ENCODE measurements around the gene ZNF792. TPM values are rescaled to one million over a fixed set of nuclear protein-coding genes. Genes with fewer than 3 reads are reported as not detected.
A peak's percentile ranks its signal among the peaks of the same experiment; 100 is the strongest.
"Not testable (repeated sequence)": the region's sequence is repeated elsewhere in the genome, so short reads cannot be mapped to it uniquely, and the experiment has no call there.

Gene ZNF792
- total RNA-seq, 1 donor from 2014 or later: 4.2 TPM

DNA sequence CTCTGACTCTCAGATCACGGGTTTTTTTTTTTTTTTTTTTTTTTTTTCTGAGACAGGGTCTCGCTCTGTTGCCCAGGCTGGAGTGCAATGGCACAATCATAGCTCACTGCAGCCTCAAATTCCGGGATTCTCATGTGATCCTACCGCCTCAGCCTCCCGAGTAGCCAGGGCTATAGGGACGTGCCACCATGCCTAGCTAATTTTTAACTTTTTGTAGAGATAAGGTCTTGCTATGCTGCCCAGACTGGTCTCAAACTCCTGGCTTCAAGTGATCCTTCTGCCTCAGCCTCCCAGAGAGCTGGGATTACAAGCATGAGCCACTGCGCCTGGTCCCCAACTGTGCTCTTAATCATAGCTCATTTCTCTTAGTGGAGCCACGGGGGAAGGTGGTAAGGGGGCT lies 31.5 kb upstream of the ZNF792 start:
- TF ChIP-seq POLR2A (IDR thresholded peaks at IDR 0.05): no peak
- TF ChIP-seq POLR2AphosphoS5 (IDR thresholded peaks at IDR 0.05; ENCODE audit: insufficient read depth in 1 of 2, low read depth in 1 of 2): no peak
- TF ChIP-seq, protein P1, sequence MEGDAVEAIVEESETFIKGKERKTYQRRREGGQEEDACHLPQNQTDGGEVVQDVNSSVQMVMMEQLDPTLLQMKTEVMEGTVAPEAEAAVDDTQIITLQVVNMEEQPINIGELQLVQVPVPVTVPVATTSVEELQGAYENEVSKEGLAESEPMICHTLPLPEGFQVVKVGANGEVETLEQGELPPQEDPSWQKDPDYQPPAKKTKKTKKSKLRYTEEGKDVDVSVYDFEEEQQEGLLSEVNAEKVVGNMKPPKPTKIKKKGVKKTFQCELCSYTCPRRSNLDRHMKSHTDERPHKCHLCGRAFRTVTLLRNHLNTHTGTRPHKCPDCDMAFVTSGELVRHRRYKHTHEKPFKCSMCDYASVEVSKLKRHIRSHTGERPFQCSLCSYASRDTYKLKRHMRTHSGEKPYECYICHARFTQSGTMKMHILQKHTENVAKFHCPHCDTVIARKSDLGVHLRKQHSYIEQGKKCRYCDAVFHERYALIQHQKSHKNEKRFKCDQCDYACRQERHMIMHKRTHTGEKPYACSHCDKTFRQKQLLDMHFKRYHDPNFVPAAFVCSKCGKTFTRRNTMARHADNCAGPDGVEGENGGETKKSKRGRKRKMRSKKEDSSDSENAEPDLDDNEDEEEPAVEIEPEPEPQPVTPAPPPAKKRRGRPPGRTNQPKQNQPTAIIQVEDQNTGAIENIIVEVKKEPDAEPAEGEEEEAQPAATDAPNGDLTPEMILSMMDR (IDR thresholded peaks at IDR 0.05): no peak
- Histone ChIP-seq H3K27ac (no peak overlapping the region), H3K4me3 (no peak overlapping the region), H3K4me1 (peaks cover 20% of the 10 kb centered on the region), H3K27me3 (no peaks in the 10 kb centered on the region), H3K9me3 (no peaks in the 10 kb centered on the region), H3K36me3 (no peaks in the 10 kb centered on the region)
- no peak for DNase-seq (ENCODE audit: extremely low spot score in 2 of 2)
- intact Hi-C loops (cut with DNase I): no loop called here

DNA sequence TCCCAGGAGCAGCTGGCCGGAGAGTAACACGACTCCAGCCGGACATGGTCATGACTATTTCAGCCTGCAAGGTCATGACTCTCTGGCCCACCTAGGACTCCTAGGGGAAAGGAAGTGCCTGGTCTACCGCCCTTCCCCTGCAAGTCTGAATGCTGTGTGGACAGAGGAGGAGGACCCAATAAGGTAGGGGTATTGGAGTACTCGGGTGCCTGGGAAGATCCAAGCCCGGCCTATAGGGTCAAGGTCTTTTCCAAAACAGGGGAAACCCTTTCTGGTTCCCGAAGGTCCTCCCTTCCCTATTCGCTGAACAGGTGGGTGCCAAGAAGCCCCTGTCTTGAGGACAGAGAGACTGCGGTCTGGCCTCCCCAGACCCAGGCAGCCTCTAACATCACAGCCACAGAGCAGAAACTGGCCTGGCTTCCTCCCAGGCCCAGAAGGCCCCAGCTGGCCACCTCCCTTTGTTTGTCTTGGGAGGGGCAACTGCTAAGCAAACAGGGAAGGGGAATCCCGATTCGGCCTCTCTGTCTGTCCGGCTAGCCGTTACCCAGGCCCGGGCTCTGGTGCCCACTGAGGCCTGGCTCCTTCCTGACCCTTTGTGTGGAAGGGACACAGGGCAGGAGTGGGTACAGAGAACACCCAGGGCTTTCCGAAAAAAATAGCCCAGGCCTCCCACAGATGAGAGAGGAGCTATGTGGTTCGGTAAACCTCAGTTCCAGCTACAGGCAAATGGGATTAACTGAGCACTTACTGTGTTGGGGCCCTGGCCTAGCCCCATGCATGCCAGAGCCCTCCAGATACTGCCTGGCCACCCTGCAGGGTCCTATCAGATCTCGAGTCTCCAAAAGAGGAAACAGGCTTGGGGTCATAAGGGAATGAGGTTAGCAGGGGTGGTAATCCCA lies 30.9 kb upstream of the ZNF792 start:
- TF ChIP-seq, protein P1 (IDR thresholded peaks at IDR 0.05): no peak
- peak in 1 of 2 donors; percentile 6 for TF ChIP-seq POLR2AphosphoS5 (IDR thresholded peaks at IDR 0.05; ENCODE audit: insufficient read depth in 1 of 2, low read depth in 1 of 2)
- no peak for TF ChIP-seq POLR2A (IDR thresholded peaks at IDR 0.05)
- no peak for DNase-seq (ENCODE audit: extremely low spot score in 2 of 2)
- Histone ChIP-seq H3K36me3 (no peaks in the 10 kb centered on the region), H3K27me3 (no peaks in the 10 kb centered on the region), H3K4me1 (peaks cover 17% of the 10 kb centered on the region), H3K9me3 (no peaks in the 10 kb centered on the region), H3K27ac (peak overlapping the region; percentile 33), H3K4me3 (no peak overlapping the region)
- intact Hi-C loops (cut with DNase I): no loop called here

DNA sequence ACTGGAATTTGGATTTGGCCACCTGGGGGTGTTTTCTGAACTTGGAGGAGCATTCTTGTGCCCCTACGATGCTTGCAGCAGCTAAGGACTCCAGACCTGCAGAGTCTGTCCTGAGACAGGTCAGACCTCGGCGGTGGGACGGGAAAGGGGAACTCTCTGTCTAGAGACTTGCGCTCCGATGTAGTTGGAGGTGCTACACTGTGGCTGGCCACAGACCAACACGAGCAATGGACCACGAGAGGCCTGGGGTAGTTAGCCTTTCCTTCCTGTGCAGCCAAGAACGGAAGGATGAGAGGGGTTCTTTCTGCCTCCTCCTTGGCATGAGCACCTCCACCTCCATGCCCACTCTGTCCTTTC lies 30.2 kb upstream of the ZNF792 start:
- Histone ChIP-seq H3K9me3 (no peaks in the 10 kb centered on the region), H3K4me3 (no peak overlapping the region), H3K27me3 (no peaks in the 10 kb centered on the region), H3K4me1 (peaks cover 11% of the 10 kb centered on the region), H3K27ac (no peak overlapping the region), H3K36me3 (no peaks in the 10 kb centered on the region)
- TF ChIP-seq POLR2AphosphoS5 (IDR thresholded peaks at IDR 0.05; ENCODE audit: insufficient read depth in 1 of 2, low read depth in 1 of 2): no peak
- TF ChIP-seq POLR2A (IDR thresholded peaks at IDR 0.05): no peak
- TF ChIP-seq, protein P1 (IDR thresholded peaks at IDR 0.05): no peak
- DNase-seq (ENCODE audit: extremely low spot score in 2 of 2): no peak
- intact Hi-C loops (cut with DNase I): no loop called here

DNA sequence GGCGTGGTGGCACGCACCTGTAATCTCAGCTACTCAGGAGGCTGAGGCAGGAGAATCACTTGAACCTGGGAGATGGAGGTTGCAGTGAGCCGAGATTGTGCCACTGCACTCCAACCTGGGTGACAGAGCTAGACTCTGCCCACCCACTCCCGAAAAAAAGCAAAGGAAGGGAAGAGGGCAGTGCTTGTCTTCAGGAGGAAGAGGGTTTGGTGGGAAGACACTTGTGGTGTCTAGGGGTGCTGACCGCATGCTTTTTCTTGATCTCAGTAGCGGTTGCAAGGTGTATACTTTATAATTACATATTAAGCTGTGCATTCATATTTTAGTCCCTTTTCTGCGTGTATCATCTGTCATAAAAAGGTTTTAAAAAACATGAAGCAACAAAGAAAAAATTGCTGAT lies 28.6 kb upstream of the ZNF792 start:
- H3K27ac ChIP-seq; H3K27me3 ChIP-seq; H3K9me3 ChIP-seq; DNase-seq (ENCODE audit: extremely low spot score in 2 of 2); H3K4me3 ChIP-seq; H3K4me1 ChIP-seq; intact Hi-C loops (cut with DNase I); H3K36me3 ChIP-seq: not testable (repeated sequence)

DNA sequence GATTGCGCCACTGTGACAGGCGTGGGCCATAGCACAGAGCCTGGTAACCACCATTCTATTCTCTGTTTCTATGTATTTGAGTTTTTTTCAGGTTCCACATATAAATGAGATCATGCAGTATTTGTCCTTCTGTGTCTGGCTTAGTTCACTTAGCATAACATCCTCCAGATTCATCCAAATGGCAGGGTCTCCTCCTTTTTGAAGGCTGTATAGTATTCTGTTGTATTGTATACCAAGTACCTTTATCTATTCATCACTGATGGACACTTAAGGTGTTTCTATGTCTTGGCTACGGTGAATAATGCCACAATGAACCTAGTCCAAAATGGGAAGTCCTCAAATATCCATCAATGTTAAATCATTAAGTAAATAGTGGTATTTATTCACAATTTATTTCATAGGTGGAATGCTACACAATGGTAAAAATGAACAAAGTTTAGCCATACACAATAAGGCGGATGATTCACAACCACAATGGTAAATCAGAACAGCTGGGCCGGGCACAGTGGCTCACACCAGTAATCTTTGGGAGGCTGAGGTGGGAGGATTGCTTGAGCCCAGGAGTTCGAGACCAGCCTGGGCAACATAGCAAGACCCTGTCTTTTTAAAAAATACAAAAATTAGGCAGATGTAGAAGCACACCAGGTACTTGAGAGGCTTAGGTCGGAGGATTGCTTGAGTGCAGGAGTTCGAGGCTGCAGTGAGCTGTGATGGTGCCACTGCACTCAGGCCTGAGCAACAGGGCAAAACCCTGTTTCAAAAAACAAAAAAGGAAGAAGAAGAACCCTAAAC lies 27.7 kb upstream of the ZNF792 start:
- no peaks in the 10 kb centered on the region for H3K36me3 ChIP-seq
- intact Hi-C loops (cut with DNase I): no loop called here
- no peak overlapping the region for H3K27ac ChIP-seq
- TF ChIP-seq POLR2AphosphoS5 (IDR thresholded peaks at IDR 0.05; ENCODE audit: insufficient read depth in 1 of 2, low read depth in 1 of 2) (no peak), POLR2A (IDR thresholded peaks at IDR 0.05) (no peak)
- TF ChIP-seq, protein P1 (IDR thresholded peaks at IDR 0.05): no peak
- DNase-seq (ENCODE audit: extremely low spot score in 2 of 2): no peak
- H3K9me3 ChIP-seq: no peaks in the 10 kb centered on the region
- no peaks in the 10 kb centered on the region for H3K27me3 ChIP-seq
- H3K4me1 ChIP-seq: no peaks in the 10 kb centered on the region
- no peak overlapping the region for H3K4me3 ChIP-seq

Measured in vagina (tissue), 2 donors.